Muscle of back (tissue), 11 donors: Measurements from ENCODE around the gene MS4A10. TPM values are rescaled to one million over a fixed set of nuclear protein-coding genes. Genes with fewer than 3 reads are reported as not detected.
"Not testable (repeated sequence)": the region's sequence is repeated elsewhere in the genome, so short reads cannot be mapped to it uniquely, and the experiment has no call there.

Source experiments
- DNase-seq, 3 donors: peaks; one replicate each; pipeline versions ENCODE4 v3.0.0 to v3.0.0-alpha.2; 2013
- polyA plus RNA-seq, 10 donors: library from polyadenylated mRNA; unstranded; fragments of 120-200 nt; gene quantifications; one replicate each; pipeline ENCODE4 v1.2.1, GENCODE V29; 2013; ENCODE audit not compliant: insufficient read length in 10 of 10

Gene MS4A10
- polyA plus RNA-seq, 10 donors: 0.07 TPM; not detected in 9

- not testable (repeated sequence) for DNase-seq
Measured at GRCh38 chr11:60823745-60824306, 38.7 kb downstream of the MS4A10 start.

DNA sequence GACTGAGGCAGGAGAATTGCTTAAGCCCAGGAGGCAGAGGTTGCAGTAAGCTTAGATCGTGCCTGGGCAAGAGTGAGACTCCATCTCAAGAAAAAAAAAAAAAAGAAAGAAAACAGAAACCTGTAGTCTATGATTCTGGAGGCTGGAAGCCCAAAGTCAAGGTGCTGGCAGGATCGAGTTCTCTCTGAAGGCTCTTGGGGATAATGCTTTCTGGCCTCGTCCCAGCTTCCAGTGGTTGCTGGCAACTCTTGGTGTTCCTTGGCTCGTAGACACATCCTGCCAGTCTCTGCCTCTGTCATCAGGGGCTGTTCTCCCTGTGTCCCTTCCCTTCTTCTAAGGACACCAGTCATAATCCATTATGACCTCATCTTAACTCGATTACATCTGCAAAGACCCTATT lies 40.0 kb downstream of the MS4A10 start:
- no peak for DNase-seq

DNA sequence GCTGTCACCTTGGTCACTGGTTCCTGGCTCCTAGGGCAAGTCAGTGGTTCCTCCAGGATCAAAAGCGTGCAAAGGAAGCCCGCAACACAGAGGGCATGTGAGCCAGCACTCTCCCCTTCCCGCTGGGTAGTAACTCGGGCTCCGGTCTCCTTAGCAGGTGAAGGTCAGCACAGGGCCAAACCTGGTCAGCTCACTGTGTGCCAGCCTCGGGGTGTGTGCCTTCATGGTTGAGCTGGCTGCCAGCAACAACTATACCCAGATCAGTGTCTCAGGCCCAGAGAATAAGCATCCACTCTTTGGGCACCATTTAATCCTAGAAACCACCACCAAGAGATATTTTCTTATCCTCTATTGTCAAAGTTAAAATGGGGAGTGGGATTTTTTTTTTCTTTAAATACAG lies 40.7 kb downstream of the MS4A10 start:
- no peak for DNase-seq

DNA sequence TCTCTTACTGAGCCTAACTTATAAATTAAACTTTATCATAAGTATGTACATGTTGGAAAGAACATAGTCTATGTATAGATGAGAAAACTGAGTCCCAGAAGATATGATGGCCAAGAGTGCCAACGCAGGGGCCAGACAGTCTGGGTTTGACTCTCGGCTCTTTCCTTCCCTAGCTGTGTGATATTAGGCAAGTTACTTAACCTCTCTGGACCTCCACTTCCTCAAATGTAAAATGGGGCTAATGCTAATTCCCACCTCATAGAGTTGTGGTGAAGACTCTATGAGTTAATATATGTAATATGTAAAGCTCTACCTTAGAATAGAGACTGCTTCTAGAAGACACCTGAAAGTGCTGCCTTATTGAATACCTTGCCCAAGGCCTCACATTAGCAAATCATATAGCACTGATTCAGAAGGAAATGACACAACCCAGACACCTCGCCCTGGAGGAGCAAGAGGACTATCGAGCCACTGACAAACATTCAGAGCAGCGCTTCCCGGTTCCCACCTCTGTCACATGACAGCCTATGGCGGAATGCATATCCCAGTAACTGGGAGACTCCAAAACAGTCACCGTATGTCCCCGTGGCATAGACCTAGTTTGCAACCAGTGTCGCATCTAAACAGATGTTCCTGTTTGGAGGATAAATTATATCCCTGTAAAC lies 45.5 kb downstream of the MS4A10 start:
- no peak for DNase-seq

DNA sequence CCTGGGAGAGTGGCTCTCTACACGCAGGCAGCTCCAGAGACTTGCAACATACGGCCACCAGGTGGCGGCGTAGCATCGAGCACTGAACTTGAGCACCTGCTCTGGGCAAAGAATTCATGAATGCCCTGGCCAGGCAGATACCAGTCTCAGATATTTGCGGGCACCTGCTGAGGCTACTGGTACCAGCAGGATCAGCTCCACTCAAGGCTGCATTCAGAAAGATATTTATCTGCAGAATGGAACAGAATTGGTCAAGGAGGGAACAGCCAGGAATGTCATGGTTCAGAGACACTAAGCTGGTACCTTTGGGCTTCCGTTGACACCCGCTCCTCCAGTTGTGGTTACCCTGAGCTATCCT lies 46.0 kb downstream of the MS4A10 start:
- peak; percentile 63 to 87 (median 80) for DNase-seq

DNA sequence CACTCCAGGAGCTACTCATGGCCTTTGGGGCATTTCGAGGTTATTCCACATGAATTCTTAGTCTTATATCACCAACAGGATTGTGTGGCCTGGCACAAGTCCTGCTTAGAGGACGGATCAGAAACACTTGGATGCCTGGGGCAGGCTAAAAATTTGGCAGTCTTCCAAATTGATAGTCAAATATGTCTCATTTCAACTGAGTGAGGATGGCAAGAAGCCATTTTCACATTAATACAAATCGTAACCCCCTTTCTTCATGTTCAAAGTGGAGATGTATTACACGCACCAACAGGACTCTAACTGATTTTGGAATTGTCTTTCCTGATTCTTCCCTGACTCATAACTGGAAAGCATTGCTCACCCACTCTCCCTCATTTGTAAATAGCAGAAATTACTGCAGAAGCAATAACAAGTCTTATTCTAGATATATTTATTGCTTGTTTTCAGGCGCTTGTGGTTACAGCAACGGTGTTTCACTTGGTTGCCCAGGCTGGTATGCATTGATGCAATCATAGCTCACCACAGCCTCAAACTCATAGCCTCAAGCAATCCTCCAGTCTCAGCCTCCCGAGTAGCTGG lies 46.5 kb downstream of the MS4A10 start:
- no peak for DNase-seq

DNA sequence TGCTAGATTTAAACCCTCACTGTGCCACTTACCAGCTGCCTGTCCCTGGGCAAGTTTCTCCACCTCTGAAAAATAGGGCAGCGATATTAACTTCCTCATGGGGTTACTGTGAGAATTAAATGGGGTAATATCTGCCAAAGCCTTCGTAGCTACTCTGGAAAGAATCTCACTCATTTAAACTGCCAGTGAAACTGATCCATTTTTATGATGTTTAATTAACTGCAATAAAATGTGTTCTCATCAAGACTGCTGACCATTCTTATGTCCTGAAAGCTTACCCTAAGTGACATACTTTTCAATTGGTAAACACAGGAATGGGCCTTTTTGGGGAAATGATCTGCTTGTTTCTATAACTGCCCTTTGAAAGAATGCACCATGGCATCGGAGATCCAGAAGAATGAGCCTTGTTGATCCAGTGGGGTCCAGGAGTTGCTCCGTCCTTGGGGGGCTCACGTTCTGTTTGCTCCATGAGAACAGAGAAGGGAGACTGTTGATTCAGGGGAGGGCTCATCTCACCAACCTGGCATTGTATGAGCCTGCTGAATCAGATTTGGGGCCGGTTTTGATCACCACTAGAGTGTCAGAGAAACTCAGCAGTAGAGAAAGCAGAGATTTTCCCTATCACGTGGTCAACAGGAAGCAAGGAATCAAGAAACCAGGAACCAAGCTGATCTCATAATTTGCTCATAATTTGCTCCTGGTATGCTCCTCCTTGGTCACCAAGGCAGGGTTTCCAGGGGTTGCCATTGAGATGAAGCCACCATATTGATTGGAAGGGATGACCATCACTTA lies 49.8 kb downstream of the MS4A10 start:
- no peak for DNase-seq

- DNase-seq: no peak
Measured at GRCh38 chr11:60835534-60835846, 50.4 kb downstream of the MS4A10 start.

- DNase-seq: no peak
Measured at GRCh38 chr11:60836866-60837515, 51.9 kb downstream of the MS4A10 start.

- DNase-seq: no peak
Measured at GRCh38 chr11:60838132-60838531, 53.0 kb downstream of the MS4A10 start.

GRCh38 chr11:60840470-60841430 lies 55.6 kb downstream of the MS4A10 start:
- peak; percentile 89 to 94 (median 91) for DNase-seq

- peak; percentile 95 to 99 (median 99) for DNase-seq
Measured at GRCh38 chr11:60841797-60842667, 56.9 kb downstream of the MS4A10 start, which contains the start of gene CCDC86. CCDC86 (plus strand) TSS chr11:60842113; CDS start chr11:60842125, 12 bp downstream.

DNA sequence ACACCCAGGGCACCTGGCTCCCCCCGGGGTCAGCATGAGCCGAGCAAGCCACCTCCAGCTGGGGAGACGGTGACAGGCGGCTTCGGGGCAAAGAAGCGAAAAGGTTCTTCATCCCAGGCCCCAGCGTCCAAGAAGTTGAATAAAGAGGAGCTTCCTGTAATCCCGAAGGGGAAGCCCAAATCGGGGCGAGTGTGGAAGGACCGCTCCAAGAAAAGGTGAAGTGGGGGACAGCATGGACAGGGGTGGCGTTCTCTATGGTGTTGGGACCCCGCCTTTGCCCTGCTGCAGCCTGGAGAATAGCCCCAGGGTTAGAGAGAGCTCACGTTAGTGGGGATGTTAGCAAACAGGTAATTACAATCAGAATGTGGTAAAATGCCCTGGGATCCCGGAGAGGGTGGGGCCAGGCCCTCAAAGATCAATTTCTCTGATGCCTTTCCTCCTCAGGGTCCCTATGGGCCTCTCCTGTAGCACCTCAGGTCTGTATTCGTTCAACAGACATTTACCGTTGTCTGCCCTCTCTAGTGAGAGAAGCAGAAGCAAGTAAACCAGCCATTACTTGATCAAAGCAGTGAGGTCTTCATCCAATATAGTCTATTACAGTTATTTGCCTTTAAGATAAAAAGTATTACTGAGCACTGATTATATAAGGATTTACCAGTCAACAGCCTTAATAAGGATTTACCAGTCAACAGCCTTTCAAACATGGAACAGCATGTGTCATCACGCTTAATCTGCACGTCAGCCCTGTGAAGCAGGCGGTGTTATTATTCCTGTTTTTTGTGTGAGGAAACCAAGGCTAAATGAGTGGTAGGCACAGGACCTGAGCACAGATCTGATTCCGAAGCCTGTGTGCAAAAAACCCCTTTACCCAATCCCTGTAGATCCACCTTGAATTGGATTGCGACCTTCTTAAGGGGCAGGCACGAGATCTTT lies 57.8 kb downstream of the MS4A10 start:
- no peak for DNase-seq

GRCh38 chr11:60844045-60844869 lies 59.1 kb downstream of the MS4A10 start:
- DNase-seq: no peak

GRCh38 chr11:60844870-60845221 lies 59.7 kb downstream of the MS4A10 start:
- no peak for DNase-seq

GRCh38 chr11:60845338-60845737 lies 60.2 kb downstream of the MS4A10 start:
- DNase-seq: no peak

DNA sequence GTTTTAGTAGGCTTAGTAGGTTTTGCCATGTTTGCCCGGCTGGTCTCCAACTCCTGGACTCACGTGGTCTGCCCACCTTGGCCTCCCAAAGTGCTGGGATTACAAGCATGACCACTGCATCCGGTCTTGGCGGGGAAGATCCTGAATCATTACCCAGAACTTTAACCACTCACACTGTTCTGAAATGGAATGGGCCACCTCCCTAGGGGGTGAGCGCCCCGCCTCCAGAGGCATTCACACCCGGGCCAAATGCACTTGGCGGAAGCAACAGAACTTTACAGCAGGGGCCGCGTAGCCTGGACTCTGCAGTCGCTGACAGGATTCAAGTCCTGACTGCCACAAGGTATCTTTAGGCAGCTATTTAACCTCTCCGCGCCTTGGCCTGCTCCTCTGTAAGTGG lies 62.1 kb downstream of the MS4A10 start:
- no peak for DNase-seq

DNA sequence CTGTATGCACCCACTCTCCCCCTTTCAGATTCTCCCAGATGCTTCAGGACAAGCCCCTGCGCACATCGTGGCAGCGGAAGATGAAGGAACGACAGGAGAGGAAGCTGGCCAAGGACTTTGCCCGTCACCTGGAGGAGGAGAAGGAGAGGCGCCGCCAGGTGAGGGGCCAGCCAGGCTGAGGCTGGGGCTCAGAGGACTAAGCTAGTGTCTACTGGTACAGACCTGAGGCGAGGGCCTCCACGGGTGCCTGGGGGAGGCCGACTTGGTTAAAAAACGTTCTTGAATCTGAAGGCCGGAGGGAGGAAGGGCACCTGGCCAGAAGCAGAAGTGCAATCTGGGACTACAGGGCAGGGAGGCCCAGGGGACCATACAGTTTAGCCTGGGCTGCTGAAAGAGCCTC lies 62.8 kb downstream of the MS4A10 start:
- no peak for DNase-seq
